GM18505 (cell line): Measurements from ENCODE around the gene CCDC13.

Source experiments
- ATAC-seq: cut with Tn5 transposase; IDR thresholded peaks from one replicate; pipeline ENCODE4 v1.9.1; 2021; ENCODE audit not compliant: unreplicated experiment
- POLR2A ChIP-seq: IDR thresholded peaks from 4 replicates; pipeline ENCODE4 v1.6.1; 2011; ENCODE audit warnings: borderline replicate concordance; ENCODE audit not compliant: insufficient read depth, insufficient read length; ENCODE audit errors: extremely low read depth

Gene CCDC13

GRCh38 chr3:42729404-42730145 lies 43.5 kb downstream of the CCDC13 start:
- no peak for TF ChIP-seq POLR2A
- no peak for ATAC-seq

GRCh38 chr3:42728668-42729364 lies 44.2 kb downstream of the CCDC13 start:
- no peak for TF ChIP-seq POLR2A
- ATAC-seq = no peak

- no peak for ATAC-seq
These were observed 45.0 kb downstream of the CCDC13 start for GRCh38 chr3:42728056-42728455.

DNA sequence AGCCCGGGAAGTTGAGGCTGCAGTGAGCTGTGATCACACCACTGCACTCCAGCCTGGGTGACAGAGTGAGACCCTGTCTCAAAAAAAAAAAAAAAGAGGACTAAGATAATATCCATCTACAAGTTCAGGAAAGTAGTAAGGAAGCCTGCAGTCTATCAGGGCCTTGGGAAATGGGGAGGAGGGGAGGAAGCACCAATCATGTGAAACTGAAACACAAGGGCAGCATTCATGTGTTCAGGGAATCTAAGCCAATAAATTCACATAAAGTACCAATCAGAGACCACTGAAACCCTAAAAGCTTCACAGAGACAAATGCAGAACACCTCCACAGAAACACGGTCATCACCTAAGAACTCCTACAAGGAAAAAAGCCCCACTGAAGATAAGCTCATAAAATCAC lies 47.6 kb downstream of the CCDC13 start:
- no peak for TF ChIP-seq POLR2A
- ATAC-seq = no peak

More at GRCh38 chr3:42728056-42728455, 45.0 kb downstream of the CCDC13 start:
- TF ChIP-seq POLR2A = no peak

DNA sequence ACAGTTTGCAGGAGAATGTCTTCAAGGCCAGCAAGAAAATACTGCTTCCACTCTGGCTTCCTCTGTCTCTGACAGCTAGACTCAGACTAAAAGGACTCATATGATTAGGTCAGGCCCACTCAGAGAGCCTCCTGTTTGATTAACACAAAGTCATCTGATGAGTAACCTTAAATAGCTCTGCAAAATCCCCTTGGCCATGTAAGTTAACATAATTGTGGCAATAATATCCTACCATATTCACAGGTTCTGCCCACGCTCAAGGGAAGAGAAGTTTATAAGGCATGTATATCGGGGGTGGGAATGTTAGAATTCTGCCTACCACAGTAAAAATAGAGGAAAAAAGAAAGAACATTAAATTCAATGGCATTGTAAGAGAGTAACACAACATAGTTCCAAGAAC lies 49.8 kb downstream of the CCDC13 start:
- TF ChIP-seq POLR2A = no peak
- ATAC-seq = no peak
